GM18858 (cell line): ENCODE results near the gene DMRTA1.
"Not testable (repeated sequence)": the region's sequence is repeated elsewhere in the genome, so short reads cannot be mapped to it uniquely, and the experiment has no call there.

ENCODE experiments used
- ATAC-seq: cut with Tn5 transposase; IDR thresholded peaks from one replicate; pipeline ENCODE4 v1.9.1; 2021; ENCODE audit not compliant: unreplicated experiment

DMRTA1 gene

GRCh38 chr9:22457448-22457847 is 10.8 kb downstream of the DMRTA1 start:
- ATAC-seq: no peak

GRCh38 chr9:22463205-22463604 is 16.6 kb downstream of the DMRTA1 start:
- ATAC-seq: no peak

GRCh38 chr9:22469928-22470544 is 23.4 kb downstream of the DMRTA1 start:
- ATAC-seq: peak; percentile 67

GRCh38 chr9:22481566-22481965 is 34.9 kb downstream of the DMRTA1 start:
- no peak for ATAC-seq

- no peak for ATAC-seq
These were observed 37.0 kb downstream of the DMRTA1 start for GRCh38 chr9:22483528-22484070.

- ATAC-seq: not testable (repeated sequence)
These were observed 49.6 kb downstream of the DMRTA1 start for GRCh38 chr9:22496197-22496596.
